Activated T-cell treated with anti-CD3 and anti-CD28 coated beads, Interleukin-2, amount 50 U/mL, for 24 hours (primary cell): ENCODE measurements around the gene PROK2.
A peak's percentile ranks its signal among the peaks of the same experiment; 100 is the strongest.

ENCODE experiments used
- DNase-seq: peaks from one replicate; pipeline ENCODE4 v3.0.0-alpha.2; 2020
- H3K27ac Mint-ChIP-seq: 2 replicates; pipeline ENCODE4 v1.8.0; 2020; ENCODE audit warnings: mild to moderate bottlenecking, mixed read lengths
- H3K27me3 Mint-ChIP-seq: 2 replicates; pipeline ENCODE4 v1.8.0; 2020; ENCODE audit warnings: mixed read lengths
- H3K36me3 Mint-ChIP-seq: 2 replicates; pipeline ENCODE4 v1.8.0; 2020; ENCODE audit warnings: low read depth, mixed read lengths
- H3K4me1 Mint-ChIP-seq: 2 replicates; pipeline ENCODE4 v1.8.0; 2020; ENCODE audit warnings: low read depth, mixed read lengths
- H3K4me3 Mint-ChIP-seq: 2 replicates; pipeline ENCODE4 v1.8.0; 2020; ENCODE audit warnings: mild to moderate bottlenecking, moderate library complexity, mixed read lengths
- H3K9me3 Mint-ChIP-seq: 2 replicates; pipeline ENCODE4 v1.8.0; 2020; ENCODE audit warnings: mixed read lengths

Gene PROK2

DNA sequence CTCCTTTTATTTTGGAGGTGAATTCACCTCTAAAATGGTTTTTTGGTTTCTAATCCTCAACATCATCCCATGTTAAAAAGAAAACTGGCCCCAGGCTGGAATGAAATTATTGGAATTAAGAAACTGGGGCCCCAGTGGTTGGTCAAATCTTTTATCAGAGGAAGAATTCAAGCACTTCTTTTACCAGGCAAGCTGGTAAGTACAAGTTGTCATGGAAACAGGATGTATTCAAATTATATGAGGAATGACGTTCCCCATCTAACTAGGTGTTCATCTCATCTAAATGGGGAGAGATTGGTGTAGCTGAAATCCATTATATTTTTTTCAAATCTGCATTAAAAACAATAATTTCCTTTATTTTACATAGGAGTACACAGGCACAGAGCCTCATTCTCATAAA, 50.1 kb downstream of the PROK2 start:
- peaks cover 10% of the 10 kb centered on the region for H3K9me3 Mint-ChIP-seq
- peaks cover 6% of the 10 kb centered on the region for H3K4me1 Mint-ChIP-seq
- H3K36me3 Mint-ChIP-seq = no peaks in the 10 kb centered on the region
- H3K27me3 Mint-ChIP-seq = peaks cover 19% of the 10 kb centered on the region
- no peak overlapping the region for H3K4me3 Mint-ChIP-seq
- H3K27ac Mint-ChIP-seq = no peak overlapping the region
- no peak for DNase-seq

DNA sequence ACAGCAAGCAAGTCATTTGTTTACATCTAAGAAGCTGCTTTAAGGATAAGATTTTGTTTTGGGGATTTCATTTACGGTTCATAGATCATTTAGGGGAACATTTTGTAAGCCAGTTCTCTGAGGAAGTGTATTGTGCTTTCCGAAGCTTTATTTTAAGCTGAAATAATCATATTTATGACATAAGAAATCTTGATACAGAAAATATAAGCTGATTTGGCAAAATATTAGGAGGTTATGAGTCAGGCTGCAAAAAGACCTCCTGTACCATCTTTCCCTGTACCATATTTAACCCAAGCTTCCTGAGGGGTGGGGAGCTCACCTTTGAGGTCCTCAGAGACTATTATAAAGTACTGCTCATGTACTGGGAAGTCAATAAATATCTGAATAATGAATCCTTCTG, 51.6 kb downstream of the PROK2 start:
- peaks cover 10% of the 10 kb centered on the region for H3K9me3 Mint-ChIP-seq
- H3K36me3 Mint-ChIP-seq = no peaks in the 10 kb centered on the region
- peaks cover 19% of the 10 kb centered on the region for H3K4me1 Mint-ChIP-seq
- no peak overlapping the region for H3K27ac Mint-ChIP-seq
- H3K4me3 Mint-ChIP-seq = no peak overlapping the region
- H3K27me3 Mint-ChIP-seq = peaks cover 19% of the 10 kb centered on the region
- DNase-seq = no peak

DNA sequence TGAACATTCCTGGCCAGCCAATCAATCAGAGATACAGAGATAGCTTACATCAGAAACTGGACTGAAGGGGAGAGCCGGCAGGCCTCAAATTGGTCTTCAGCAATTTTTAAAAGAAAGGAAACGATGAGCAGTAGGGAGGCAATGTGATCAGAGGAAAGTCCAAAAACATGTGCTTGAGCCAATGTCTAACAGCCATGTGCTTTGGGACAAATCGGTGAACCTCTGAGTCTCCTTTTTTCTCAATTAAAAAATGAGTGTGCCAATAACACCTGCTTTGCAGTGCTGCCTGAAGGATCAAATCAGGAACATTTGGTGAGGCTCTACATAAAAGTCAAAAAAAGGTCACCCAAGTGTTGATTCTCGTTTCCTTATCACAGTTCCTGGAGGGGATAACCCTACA, 52.3 kb downstream of the PROK2 start:
- no peak for DNase-seq
- H3K36me3 Mint-ChIP-seq = no peaks in the 10 kb centered on the region
- H3K27me3 Mint-ChIP-seq = peaks cover 14% of the 10 kb centered on the region
- peaks cover 21% of the 10 kb centered on the region for H3K4me1 Mint-ChIP-seq
- peaks cover 6% of the 10 kb centered on the region for H3K9me3 Mint-ChIP-seq
- no peak overlapping the region for H3K4me3 Mint-ChIP-seq
- H3K27ac Mint-ChIP-seq = no peak overlapping the region

DNA sequence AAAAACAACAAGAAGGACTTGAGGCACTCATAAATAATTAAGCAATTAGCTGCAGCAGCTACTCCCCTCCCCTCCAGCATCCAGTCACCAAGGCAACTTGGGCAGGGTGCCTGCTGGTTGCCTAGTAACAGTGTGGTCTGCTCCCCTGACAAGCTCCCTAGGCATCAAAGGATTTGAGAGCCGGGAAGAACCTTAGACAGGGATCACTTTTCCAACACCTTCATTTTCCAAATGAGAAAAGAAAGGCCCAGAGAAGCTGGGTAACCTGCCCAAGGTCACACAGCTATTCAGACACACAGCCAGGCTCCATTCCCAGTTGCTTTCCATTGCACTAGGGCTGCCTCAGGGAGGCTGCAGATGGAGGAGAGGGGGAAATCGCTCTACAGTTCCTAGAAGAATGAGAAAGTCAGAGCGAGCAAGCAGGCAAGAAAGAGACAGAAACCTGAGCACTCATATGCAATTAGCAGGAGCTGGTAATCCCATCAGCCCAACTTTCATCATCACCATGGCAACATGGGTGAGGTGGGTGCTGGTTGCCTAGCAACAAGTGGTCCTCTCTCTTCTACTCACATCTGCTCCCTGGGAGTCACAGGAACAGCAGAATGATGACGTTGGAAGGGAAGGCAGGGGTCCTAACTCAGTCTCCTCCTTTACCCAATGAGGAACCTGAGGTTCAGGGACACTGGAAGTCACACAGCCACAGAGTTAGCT, 56.2 kb downstream of the PROK2 start:
- Mint-ChIP-seq H3K27me3 (no peaks in the 10 kb centered on the region), H3K4me3 (no peak overlapping the region), H3K36me3 (peaks cover 14% of the 10 kb centered on the region), H3K9me3 (no peaks in the 10 kb centered on the region), H3K27ac (no peak overlapping the region), H3K4me1 (peaks cover 41% of the 10 kb centered on the region)
- no peak for DNase-seq

DNA sequence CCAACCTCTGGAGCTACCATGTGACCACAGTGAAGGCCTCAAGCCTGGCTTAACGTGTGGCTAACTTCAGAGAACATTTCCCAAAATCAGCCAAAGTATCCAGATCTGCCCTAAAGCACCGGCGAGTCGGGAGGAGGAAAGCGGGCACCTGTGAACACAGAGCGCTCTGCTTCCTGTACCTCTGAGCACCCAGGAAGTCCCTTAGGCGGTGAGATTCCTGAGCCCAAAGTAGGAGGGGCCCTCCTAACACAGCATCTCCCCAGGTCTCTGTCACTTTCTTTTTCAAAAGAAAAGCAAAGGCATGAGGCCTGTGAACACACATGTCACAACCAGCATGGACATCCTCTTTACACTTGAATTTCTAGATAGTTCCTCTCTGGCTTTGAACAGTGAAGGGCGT, 58.8 kb downstream of the PROK2 start:
- H3K27ac Mint-ChIP-seq = peak overlapping the region; percentile 96
- no peaks in the 10 kb centered on the region for H3K9me3 Mint-ChIP-seq
- H3K36me3 Mint-ChIP-seq = peaks cover 14% of the 10 kb centered on the region
- peak; percentile 72 for DNase-seq
- H3K4me1 Mint-ChIP-seq = peaks cover 68% of the 10 kb centered on the region
- H3K4me3 Mint-ChIP-seq = peak overlapping the region; percentile 87
- no peaks in the 10 kb centered on the region for H3K27me3 Mint-ChIP-seq

DNA sequence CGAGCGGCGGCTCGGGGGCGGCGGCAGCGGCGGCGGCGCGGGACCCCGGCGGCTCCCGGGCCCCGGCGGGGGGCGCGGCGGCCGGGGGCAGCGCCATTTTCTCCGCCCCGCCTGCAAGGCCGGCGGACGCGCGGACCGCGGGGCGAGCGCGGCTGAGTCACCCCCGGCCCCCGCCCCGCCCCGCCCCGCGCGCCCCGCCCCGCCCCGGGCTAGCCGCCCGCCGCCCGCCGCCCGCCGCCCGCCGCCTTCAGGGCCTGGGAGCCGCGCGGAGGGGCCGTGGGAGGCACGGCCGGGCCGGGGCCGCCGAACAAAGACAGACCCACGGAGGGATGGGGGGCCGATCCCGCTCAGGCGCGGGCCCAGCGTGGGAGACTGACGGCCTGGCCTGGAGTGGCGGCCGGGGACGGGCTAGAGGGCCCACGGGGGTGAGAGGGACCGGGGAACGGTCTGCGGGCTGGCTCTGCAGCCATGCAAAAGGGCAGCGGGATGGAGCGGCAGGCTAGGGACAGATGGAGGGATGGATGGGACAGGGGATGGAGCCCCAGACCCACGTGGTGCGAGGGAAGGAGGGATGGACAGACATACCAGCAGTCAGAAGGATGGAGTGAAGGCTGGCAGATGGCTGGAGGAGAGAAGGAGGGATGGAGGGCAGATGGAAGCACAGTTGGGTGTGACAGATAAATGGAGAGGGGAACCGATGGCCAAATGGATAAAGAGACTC, 59.5 kb downstream of the PROK2 start, which contains the start of gene EIF4E3:
EIF4E3 (minus strand) TSS at position 132 of the 721 bp plus-strand sequence; CDS start at position 97, 35 bp downstream.
- Mint-ChIP-seq H3K4me3 (peak within 1 kb of the TSS; percentile 91), H3K36me3 (peaks cover 18% of the 10 kb centered on the region), H3K9me3 (no peaks in the 10 kb centered on the region), H3K27ac (peak within 1 kb of the TSS; percentile 97), H3K4me1 (peaks cover 74% of the 10 kb centered on the region), H3K27me3 (no peaks in the 10 kb centered on the region)
- DNase-seq = peak; percentile 75

DNA sequence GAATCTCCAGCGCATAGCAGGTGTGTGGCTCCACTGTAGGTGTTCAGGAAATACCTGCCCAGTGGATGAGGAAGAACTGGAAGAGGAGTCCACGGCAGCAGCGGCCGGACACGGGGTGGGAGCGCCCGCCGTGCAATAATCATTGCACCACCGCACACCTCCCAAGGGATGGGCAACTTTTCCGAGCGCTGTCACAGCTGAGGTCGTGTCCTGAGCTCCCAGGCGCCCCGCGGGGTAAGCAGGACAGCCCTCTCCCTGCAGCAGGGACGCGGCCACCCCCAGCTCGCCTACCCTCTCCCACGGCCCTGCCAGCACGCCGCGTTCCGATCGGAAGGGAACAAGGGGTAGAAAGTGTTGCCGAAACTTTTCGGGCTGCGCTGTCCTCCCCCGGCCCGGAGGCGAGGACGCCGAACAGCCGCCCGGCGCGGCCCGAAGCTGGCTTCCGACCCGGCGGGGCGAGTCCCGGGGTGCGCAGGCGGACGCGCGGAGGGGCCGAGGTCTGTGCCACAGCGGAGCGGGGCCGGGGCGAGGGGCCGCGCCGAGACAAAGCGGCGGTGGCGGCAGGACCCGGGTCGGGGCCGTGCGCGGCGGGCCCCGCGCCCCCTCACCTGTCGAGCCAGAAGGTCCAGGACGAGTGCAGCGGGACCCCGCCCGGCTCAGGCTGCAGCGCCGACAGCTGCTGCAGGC, 60.2 kb downstream of the PROK2 start:
- Mint-ChIP-seq H3K27me3 (no peaks in the 10 kb centered on the region), H3K27ac (peak overlapping the region; percentile 97), H3K4me1 (peaks cover 69% of the 10 kb centered on the region), H3K4me3 (peak overlapping the region; percentile 91), H3K36me3 (peaks cover 19% of the 10 kb centered on the region), H3K9me3 (no peaks in the 10 kb centered on the region)
- peak; percentile 73 for DNase-seq

DNA sequence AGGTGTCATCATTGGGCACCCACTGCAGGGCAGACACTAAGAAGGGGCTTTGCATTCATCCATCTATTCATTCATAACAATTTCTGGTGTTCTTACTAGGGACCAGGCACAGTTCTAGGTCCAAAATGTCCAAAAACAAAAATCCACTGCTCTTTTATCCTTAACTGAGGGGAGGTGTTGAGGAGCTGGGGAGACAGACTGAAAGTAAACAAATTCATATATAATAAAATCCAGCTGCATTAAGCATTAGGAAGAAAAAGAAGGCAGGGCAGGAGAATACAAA, 60.8 kb downstream of the PROK2 start:
- Mint-ChIP-seq H3K27me3 (no peaks in the 10 kb centered on the region), H3K9me3 (no peaks in the 10 kb centered on the region), H3K27ac (peak overlapping the region; percentile 97), H3K36me3 (peaks cover 19% of the 10 kb centered on the region), H3K4me1 (peaks cover 69% of the 10 kb centered on the region), H3K4me3 (peak overlapping the region; percentile 91)
- DNase-seq = no peak

DNA sequence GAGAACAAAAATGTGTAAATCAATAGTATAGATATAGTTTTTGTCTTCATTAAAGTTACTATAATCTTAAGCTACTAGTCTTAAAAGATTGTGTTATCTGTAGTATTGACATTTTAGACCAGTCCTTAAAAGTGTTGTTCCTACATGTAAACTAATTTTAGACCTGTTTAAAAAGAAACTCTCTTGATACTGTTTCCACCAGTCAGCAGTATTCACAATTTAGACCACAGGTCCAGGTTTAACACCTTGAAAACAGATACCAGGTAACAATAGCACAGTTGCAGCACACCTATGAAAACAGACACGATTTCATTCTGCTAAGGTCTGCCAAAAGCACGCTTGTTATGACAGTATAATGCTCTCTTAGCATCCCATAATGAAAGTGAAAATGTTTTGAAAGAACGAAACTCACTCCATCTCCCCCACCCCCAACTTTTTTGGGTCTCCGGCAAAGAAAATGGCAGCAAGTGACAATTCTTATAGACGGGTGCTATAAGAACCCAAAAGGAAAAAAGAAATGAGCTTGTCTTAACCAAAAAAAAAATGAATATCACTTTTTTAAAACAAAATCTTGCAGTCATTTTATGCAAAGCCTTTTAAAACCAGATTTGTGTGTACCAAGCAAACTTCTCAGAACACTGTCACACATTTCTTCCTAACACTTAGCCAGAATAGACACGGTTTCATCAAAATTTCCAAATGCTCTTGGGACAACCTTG, 61.3 kb downstream of the PROK2 start:
- Mint-ChIP-seq H3K27ac (peak overlapping the region; percentile 97), H3K4me1 (peaks cover 72% of the 10 kb centered on the region), H3K36me3 (peaks cover 19% of the 10 kb centered on the region), H3K9me3 (no peaks in the 10 kb centered on the region), H3K27me3 (no peaks in the 10 kb centered on the region), H3K4me3 (peak overlapping the region; percentile 91)
- DNase-seq = no peak

DNA sequence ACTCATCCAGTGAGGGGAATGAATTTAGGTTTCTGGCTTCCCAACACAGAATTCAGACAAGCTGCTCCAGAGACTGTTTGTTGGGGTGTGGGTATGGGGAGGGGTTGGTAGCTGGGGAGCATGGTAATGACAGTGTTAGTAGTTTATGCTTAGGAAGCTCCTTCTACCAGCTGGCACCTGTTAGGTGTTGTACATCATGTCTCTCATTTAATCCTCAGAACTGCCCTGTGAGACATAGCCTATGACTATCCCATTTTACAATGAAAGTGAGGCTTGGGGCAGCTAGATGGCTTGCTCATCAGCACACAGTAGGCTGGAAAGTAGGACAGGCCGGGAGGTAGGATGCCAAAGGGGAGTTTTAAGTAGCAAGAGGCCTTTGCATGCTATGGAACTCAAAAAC, 62.3 kb downstream of the PROK2 start:
- no peak for DNase-seq
- peak overlapping the region; percentile 91 for H3K4me3 Mint-ChIP-seq
- no peaks in the 10 kb centered on the region for H3K27me3 Mint-ChIP-seq
- peaks cover 19% of the 10 kb centered on the region for H3K36me3 Mint-ChIP-seq
- no peaks in the 10 kb centered on the region for H3K9me3 Mint-ChIP-seq
- peak overlapping the region; percentile 97 for H3K27ac Mint-ChIP-seq
- peaks cover 76% of the 10 kb centered on the region for H3K4me1 Mint-ChIP-seq
